ENCODE results near the gene UBASH3B. TPM values are rescaled to one million over a fixed set of nuclear protein-coding genes. Genes with fewer than 3 reads are reported as not detected.

UBASH3B gene
- total RNA-seq, 1 donor from 2014 or later = 64.6 TPM

- no peak for DNase-seq (ENCODE audit: low read depth)
- H3K4me3 ChIP-seq (ENCODE audit: low read depth, low read length) = no peak overlapping the region
- TF ChIP-seq CTCF (conservative IDR thresholded peaks at IDR 0.05; ENCODE audit: low read depth, low read length) = no peak
Measured at GRCh38 chr11:122749005-122749687, 93.6 kb downstream of the UBASH3B start.

GRCh38 chr11:122750049-122750448, 94.5 kb downstream of the UBASH3B start:
- DNase-seq (ENCODE audit: low read depth) = no peak
- TF ChIP-seq CTCF (conservative IDR thresholded peaks at IDR 0.05; ENCODE audit: low read depth, low read length) = no peak
- H3K4me3 ChIP-seq (ENCODE audit: low read depth, low read length) = no peak overlapping the region

GRCh38 chr11:122751292-122752070, 96.0 kb downstream of the UBASH3B start:
- DNase-seq (ENCODE audit: low read depth) = no peak
- no peak overlapping the region for H3K4me3 ChIP-seq (ENCODE audit: low read depth, low read length)
- TF ChIP-seq CTCF (conservative IDR thresholded peaks at IDR 0.05; ENCODE audit: low read depth, low read length) = no peak

GRCh38 chr11:122754028-122754427, 98.5 kb downstream of the UBASH3B start:
- H3K4me3 ChIP-seq (ENCODE audit: low read depth, low read length) = no peak overlapping the region
- DNase-seq (ENCODE audit: low read depth) = no peak
- no peak for TF ChIP-seq CTCF (conservative IDR thresholded peaks at IDR 0.05; ENCODE audit: low read depth, low read length)

- no peak overlapping the region for H3K4me3 ChIP-seq (ENCODE audit: low read depth, low read length)
- no peak for DNase-seq (ENCODE audit: low read depth)
- peak; percentile 48 for TF ChIP-seq CTCF (conservative IDR thresholded peaks at IDR 0.05; ENCODE audit: low read depth, low read length)
Measured at GRCh38 chr11:122754553-122755322, 99.2 kb downstream of the UBASH3B start.

GRCh38 chr11:122755409-122755808, 99.9 kb downstream of the UBASH3B start:
- TF ChIP-seq CTCF (conservative IDR thresholded peaks at IDR 0.05; ENCODE audit: low read depth, low read length) = no peak
- DNase-seq (ENCODE audit: low read depth) = no peak
- H3K4me3 ChIP-seq (ENCODE audit: low read depth, low read length) = no peak overlapping the region

All from epithelial cell of proximal tubule (primary cell).